ENCODE data around the gene ENTR1.
"Not testable (repeated sequence)": the region's sequence is repeated elsewhere in the genome, so short reads cannot be mapped to it uniquely, and the experiment has no call there.

The ENTR1 gene

DNA sequence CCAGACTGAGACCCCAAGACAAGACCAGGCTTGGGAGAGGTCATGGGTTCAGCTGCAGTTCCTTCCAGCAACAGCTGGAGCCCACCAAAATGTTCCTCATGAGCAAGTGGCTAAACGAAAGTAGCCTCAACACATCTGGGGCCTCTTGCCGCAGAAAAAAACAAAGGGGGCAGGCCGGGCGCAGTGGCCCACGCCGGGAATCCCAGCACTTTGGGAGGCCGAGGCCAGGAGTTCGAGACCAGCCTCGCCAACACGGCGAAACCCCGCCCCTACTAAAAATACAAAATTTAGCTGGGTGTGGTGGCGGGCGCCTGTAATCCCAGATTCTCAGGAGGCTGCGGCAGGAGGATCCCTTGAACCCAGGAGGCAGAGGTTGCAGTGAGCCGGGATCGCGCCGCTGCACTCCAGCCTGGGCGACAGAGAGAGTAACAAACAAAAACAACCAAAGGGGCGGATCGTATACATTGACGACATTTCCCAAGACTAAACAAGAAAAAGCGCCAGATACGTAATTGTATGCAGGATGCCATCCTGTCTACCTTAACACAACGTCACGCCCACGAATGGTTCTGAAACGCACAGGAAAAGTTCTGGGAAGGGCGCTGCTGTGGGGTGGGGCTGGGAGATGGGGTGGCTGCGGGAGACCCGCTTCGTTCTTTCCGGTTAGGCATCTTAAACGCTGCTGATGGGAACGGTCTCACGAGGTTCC, 27.6 kb upstream of the ENTR1 start:
- no peak for DNase-seq

DNA sequence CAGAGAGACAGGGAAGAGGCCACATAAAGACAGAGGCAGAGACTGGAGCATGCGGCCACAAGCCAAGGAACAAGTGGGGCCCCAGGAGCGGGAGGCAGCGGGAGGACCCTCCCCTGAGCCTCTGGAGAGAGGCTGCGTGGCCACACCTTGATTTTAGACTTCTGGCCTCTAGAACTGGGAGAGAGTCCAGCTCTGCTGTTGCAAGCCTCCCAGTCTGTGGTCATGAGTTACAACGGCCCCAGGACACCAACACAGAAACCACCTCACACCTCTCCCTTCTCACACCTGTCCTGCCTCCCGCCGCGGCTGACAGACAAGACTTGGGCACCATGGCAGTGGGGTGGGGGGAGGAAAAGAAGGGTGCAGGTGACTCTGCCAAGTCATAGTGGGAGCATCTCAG, 27.0 kb upstream of the ENTR1 start:
- no peak for DNase-seq

DNA sequence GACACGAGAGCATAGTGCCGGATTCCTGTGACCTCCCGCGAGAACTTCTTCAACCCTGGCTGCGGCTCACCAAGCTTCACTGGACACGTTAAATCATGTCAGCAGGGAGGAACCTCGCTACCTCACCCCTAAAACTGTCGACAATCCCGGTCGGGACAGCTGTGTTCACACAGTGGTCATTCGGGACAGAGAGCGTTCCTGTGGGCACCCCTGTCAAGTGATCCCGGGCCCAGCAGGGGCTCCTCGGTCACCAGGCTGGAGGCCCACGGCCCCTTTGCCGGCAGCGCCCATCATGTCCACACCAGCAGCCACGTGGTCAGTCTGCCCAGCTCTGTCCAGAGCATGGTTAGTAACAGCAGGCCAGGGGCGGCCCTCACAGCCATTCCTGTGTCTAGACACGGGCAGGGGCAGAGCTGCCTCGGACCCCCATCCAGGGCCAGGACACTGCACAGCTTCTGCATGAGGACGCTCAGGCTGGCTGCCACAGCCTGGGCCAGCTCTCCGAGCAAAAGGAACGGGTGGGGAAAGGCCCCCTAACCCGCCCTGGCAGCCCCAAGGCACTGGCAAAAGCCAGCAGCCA, 25.7 kb upstream of the ENTR1 start:
- no peak for DNase-seq

DNA sequence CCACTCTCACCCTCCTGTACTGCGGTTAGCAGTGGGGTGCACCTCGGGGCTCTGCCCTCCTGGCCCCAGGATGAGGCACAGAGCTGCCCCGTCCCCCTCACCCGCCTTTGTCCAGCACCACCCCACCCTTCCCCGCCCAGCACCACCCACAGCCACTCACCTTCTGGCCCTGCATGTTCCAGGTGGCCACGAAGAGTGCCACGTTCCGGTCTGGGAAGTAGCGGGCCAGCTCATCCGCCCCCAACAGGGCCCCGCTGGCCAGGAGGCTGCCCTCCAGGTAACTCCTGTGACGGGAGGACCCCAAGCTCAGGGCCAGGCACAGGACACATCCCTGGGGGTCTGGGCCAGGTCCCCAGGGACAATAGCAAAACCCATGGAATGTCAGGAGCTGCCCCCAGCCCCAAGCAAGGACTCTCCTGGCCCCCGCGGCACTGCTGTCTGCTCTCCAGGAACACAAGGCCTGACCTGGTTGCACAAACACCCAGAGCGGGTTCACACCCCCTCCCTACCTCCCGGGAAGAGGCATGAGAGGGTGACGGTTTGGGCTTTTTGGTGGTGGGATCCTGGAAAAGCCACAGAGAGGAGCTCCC, 24.3 kb upstream of the ENTR1 start:
- DNase-seq, result no peak

DNA sequence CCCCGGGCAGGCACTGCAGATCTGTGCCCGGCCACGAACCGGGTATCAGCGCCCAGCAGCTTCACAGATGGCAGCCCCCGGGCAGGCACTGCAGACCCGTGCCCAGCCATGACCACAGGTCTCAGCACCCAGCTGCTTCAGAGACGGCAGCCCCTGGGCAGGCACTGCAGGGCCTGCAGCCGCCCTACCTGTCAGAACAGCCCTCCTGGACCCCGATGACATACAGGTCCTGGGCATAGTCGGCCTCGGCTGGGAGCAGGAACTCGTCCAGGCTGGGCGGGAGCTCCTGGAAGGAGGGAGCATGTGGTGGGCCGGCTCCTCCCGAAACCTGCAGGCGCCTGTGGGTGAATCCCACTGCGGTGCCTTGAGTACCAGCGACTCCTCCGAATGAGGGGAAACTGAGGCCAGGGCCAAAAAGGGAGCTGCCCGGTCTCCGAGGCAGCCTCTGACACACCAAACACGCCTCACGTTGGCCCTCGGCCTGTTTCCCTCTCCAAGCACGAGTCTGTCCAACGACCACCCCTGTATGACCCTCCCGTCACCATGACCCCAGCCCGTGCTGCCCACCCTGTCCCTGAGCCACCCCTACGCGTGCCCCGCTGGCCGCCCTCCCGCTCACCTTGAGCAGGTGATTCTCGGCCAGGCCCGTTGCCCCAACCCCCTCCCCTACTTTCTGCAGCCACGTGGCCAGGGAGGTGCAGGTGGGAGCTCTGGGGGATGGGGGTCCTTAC, 23.6 kb upstream of the ENTR1 start:
- DNase-seq, result no peak

DNA sequence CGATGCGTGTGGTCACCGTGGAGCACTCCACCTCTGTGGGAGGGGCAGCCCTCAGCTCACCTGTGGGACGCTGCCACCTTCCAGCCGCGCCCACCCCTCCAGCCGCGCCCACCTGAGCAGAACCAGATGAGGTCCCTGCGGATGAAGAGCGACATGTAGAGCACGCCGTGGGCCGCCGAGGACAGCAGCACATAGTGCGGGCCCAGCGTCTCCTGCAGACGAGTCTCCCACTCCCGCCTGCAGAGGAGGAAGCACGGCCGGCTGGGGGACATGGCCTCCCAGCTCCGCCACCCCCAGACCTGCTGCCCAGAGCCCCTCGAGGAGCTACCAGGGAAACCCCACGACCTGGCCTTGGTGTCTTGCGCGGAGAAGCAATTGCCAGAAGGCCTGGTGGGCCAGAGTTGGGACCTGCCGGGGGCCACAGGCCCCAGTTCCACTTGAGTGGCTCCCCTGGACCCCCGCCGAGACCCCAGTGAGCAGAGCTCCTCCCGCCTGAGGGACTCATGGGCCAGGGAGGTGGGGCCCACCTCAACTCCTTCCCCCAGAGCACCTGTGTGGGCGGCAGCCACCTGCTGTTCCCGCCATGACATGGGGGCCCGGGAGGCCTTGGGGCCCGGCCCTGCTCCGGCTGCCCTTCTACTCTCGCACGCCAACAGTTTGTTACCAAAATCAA, 22.8 kb upstream of the ENTR1 start:
- DNase-seq, result no peak

DNA sequence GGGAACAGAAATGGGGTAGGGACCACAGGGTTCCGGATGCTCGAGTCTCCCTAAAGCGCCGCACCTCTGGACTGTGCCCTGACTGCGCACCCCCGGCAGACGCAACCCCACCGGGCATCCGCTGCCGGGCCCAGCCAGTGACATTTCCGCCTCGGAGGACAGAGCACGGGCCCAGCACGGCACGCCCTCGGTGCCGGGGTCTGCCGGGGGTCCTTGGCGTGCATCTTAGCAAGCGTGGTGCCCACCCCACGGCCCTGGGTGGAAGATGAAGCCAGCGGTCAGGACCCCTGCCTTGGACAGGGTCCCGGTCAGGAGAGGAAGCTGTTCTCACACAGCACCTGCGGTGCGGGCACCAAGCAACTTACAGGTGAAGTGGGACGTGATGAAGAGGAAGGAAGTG, 22.2 kb upstream of the ENTR1 start:
- DNase-seq, result no peak

DNA sequence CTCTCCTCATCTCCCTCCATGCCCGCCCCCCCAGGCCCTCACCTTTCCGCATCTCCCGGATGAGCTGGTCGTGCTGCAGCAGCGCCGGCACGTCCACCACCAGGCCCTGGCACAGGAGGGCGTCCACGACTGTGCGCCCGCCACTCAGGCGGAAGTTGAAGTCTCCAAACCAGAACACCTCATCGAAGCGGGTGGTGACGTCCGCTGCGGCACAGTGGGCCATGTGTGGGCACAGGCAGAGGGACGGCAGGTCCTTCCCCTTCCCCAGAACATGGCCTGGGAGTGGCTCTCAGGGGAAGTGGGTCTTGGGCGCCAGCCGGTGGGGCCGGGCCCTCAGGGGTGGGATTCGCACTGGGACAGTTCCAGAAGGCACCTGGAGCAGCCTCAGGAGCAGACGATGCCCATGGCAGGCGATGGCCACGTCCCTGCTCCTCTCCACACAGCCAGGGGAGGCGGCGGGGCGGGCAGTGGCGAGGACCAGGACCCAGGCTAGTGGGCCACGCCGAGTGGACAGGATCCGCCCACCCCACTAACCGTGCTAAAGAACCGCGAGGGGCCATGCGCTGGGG, 21.5 kb upstream of the ENTR1 start:
- no peak for DNase-seq

DNA sequence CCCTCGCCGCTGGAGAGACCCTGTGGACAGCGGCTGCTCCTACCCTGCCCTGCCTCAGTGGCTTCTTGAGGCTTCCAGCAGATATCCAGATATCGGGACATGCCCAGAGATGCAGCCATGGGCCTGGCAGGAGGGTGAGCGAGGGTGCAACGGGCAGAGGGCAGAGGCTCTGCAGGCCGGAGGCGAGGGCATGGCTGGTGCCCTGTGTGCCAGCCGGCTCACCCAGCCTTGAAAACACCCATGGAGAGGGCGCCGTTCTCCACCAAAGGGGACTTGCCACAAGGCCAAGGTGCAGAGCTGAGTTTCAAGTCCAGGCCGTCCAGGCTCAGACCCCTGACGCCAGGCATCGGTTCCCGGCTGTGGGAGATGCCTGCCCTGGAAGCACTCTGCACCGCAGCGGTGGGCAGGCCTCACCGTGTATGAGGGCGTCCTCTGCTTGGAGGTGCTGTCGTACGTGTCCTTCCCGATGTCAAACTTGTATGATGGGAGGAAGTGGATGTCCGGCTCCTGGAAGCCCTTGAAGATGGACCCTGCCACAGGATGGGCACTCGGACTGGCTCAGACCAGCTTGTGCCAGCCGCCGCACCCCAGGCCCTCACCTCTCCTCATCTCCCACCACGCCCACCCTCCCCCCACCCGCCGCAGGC, 20.3 kb upstream of the ENTR1 start:
- no peak for DNase-seq

DNA sequence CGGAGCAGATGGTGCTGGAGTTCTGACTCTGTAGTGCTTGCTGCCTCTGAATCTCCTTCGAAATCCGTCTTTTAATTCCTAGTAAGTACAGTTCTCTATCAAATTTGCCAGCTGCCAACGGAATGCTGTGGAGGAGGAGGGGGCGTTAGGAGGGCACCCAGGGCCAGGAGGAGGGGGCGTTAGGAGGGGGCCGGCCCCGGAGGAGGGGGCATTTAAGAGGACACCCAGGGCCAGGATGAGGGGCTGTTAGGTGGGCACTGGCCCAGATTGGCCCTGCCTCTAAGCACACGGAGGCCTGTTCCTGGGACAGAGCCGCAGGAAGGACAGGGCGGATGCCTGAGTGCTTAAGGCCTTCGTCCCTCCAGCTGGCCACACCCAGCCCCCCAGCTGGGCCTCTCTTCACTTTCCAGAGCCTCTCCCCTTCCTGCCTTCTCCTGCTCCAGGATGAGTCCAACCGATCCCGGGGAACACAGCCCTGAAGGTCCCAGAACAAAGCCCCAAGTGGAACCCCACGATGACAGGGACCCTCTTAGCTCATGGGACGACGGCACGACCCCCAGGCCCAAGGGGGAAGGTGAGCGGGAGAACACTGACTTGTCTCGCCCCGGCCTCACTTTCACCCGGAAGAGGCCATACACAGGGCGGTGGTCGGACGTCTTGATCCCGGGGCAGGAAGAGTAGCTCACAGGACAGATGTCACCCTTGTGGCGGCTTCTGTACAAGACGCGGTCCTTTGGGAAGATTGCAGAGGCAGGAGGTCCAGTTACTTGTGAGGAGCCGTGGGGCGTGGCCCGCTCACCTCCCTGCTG, 19.5 kb upstream of the ENTR1 start:
- DNase-seq, result no peak

DNA sequence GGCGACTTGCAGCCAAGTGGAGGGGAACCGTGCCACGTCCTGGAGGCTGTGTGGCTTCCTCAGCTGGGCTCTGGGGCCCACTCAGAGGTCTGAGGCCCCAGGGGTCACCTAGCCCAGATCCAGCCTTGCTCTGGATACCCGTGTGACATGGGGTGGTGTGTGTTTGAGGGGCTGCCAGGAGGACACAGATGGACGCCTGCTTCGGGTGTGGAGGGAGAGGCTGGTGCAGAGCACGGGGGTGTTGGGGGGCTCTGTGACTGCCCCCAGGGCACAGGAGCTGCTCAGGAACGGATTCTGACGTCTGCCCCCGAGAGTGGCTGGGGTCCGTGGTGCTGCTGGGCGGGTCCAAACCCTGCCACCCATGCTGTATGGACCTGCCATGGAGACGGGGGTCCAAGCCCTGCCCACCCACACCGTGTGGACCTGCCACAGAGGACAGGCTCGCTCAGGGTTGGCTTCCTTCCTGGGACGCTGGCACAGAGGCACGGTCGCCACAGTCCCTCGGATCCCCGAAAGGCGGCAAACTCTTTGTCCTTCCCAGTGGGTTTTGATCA, 18.7 kb upstream of the ENTR1 start:
- no peak for DNase-seq

DNA sequence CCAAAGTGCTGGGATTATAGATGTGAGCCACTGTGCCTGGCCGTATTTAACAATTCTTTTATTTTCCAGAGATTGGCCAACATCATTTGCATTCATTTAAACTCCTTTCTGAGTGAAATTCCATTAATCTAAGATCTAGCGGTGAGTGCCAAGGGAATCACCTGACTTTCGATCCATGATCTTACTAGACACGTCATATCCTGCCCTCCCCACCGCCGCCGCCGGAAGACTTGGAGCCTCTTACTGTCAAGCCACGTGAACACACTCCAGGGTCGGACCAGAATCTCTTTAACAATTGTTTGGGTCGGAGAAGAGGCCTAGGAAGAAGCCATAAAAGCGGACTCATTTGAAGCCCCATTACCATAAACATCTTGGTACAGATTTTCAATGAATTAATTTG, 16.4 kb upstream of the ENTR1 start:
- DNase-seq, result no peak

DNA sequence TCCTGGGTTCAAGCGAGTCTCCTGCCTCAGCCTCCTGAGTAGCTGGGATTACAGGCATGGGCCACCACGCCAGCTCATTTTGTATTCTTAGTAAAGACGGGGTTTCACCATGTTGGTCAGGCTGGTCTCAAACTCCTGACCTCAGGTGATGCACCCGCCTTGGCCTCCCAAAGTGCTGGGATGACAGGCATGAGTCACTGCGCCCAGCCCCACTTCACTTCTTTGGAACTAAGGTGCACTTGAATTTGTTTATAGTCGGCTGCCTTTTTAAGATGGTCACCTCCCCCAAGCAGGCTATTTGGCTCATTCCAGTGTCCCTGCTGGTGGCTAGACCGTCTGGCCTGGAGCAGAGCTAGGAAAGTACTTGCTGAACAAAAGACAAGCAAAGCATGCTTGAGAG, 15.0 kb upstream of the ENTR1 start:
- not testable (repeated sequence) for DNase-seq

DNA sequence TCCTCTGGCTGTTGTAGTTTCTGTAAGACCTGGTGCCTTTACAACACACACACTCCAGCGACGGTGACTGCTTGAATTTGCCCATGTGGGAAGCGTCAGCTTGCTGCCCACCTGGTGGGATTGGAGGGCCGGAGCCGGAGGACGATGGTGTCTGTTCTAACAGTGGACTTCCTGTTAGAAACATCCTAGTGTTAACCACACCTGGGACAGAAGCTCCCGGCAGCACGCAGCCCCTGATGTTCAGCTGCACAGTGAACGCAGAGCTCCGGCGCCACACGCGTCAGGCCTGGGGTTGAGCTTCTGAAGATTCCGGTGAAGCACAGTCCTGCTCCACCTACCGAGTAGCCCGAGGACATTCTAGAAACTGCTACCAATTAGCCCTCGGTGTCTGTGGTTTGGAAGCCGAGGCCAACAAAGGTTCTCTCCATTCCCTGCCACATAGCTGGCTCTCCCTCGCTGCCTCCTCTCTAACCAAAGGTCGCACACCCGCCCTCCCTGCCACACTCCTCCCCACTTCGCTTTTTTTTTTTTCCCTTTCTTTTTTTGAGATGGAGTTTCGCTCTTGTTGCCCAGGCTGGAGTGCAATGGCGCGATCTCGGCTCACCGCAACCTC, 14.4 kb upstream of the ENTR1 start:
- DNase-seq, result no peak

DNA sequence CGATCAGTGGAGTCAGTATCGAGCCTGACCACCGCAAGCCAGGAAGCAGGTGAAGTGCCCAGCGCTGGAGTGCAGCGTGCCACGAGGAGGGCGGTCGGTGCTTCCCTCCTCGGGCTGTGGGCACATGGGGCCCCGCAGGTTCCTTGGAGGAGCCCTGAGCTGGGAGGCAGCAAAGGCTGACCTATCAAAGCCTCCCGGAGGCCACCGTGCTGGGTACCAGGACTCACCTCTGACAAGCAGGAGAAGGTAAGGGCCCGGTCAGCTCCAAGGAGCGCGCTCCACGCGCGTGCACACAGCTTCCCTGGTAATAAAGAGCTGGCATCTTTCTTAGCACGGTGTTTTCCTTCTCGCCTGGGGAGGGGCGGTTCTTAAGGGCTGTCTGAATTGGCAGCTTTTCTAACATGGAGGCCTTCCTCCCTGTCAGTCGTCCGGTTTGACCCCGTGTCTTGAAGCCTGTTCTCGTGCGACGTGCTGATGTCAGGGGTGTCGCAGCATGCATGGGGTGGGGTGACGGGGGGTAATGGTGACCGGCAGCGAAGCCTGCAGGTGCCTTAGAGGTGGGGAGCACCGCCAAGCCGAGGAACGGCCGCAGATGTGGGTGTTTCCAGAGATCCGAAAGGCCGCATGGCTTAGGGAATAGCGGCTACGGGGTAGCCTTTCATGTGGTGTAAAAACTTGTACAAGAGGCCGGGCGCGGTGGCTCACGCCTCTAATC, 13.2 kb upstream of the ENTR1 start:
- no peak for DNase-seq

DNA sequence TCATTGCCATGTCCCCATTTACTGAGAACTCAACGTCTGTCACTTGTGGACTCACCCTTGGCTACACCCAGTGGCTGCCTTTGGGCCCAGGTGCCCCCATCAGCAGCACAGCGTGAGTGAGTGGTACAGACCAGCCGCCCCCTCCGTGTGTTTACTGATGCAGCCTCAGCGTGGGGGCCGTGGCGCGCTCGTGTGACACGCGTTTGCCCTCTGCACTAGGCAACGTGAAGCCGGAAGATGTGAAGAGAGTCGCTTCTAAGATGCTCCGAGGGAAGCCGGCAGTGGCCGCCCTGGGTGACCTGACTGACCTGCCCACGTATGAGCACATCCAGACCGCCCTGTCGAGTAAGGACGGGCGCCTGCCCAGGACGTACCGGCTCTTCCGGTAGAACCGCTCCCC, 12.5 kb upstream of the ENTR1 start:
- no peak for DNase-seq

DNA sequence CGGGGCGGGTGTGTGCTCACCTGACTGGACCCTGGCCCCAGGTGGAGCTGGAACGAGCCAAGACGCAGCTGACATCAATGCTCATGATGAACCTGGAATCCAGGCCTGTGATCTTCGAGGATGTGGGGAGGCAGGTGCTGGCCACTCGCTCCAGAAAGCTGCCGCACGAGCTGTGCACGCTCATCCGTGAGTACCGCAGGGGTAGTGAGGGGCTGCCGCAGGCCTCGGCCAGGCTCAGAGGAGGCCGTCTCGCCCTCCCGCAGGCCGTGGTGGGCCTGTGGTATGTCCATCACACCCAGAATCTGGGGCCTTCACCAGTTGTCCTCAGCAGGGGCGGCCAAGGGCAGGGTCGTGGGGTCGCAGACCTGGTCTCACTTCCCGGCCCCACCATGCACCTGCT, 11.4 kb upstream of the ENTR1 start:
- DNase-seq, result no peak

DNA sequence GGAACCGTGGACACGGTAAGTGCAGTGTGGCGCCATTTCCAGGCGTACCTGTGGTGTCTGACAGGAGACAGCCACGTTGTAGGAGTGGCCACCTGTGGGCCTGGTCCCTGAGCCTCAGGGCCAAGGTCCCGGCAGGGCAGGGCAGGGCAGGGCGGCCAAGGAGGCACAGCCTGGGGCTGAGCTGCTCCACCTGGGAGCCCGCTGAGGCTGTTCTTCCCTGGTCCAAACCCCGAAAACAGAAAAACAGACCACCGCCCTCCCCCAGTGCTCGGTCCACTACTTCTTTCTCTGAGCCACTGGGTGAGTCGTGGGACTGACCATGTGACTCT, 8.6 kb upstream of the ENTR1 start:
- no peak for DNase-seq

DNA sequence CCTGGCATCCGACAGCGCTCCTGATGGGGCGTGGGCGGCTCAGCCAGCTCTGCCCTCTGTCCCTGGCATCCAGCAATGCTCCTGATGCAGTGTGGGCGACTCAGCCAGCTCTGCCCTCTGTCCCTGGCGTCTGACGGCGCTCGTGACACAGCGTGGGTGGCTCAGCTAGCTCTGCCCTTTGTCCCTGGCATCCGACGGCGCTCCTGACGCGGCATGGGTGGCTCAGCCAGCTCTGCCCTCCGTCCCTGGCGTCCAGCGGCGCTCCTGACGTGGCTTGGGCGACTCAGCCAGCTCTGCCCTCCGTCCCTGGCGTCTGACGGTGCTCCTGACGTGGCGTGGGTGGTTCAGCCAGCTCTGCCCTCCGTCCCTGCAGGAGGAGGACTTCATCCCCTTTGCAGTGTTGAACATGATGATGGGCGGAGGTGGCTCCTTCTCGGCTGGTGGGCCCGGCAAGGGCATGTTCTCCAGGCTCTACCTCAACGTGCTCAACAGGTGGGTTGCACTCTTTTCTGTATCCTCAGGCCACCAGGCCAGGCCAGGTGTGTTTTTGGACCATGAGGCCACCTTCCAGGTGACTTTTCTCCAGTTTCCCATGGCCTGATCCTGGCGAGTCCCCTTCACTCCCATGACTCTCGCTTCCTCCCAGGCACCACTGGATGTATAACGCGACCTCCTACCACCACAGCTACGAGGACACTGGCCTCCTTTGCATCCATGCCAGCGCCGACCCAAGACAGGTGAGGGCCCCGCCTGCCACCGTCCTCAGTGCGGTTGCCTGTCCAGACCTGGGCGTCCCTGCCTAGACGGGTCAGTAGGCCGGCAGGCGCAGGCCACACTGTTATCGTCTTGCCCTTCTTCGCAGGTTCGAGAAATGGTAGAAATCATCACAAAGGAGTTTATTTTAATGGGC, 8.0 kb upstream of the ENTR1 start:
- no peak for DNase-seq

Data from DMS79 (cell line).